ENCODE results near the gene GMDS. TPM values are rescaled to one million over a fixed set of nuclear protein-coding genes. Genes with fewer than 3 reads are reported as not detected.

Gene GMDS
- total and polyA plus RNA-seq, 2 experiments from 2014 or later = 30.1 to 36.5 TPM

DNA sequence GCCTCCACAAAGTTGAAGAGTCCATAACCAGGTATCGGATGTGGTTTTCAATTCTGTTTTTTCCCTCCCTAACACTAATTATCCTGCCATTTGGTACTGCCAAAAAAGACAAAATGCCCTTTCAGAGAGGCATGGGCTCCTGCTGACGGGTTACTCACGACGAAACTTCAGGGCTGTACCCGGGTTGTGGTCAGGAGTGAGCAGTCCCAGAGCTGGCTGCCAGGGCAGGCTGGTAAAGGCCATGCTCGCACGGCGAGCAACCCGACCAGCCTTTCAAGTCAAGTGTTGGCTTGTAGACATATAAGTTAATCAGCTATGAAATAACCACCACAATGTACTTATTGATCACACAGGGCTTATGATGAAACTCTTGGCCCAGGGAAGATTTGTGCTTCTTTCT lies 483.2 kb downstream of the GMDS start:
- Mint-ChIP-seq H3K4me3 (no peak overlapping the region), H3K27me3 (ENCODE audit: insufficient read depth, low read depth, poor library complexity) (no peaks in the 10 kb centered on the region), H3K27ac (no peak overlapping the region), H3K9me3 (no peaks in the 10 kb centered on the region), H3K36me3 (ENCODE audit: low read depth) (no peaks in the 10 kb centered on the region), H3K4me1 (peaks cover 7% of the 10 kb centered on the region; the same call in 2 of the 3 replicates)
- Histone ChIP-seq H3K4me1 (ENCODE audit: insufficient read depth) (no peaks in the 10 kb centered on the region), H2AFZ (no peak overlapping the region), H3F3A (replicated peaks; ENCODE audit: low read depth) (no peaks in the 10 kb centered on the region), H3K27me3 (ENCODE audit: insufficient read depth) (no peaks in the 10 kb centered on the region), H3K79me2 (replicated peaks; ENCODE audit: insufficient read depth) (no peaks in the 10 kb centered on the region), H3K4me2 (no peak overlapping the region), H3K27ac (ENCODE audit: low read depth) (no peak overlapping the region), H3K36me3 (ENCODE audit: insufficient read depth) (no peaks in the 10 kb centered on the region), H3K9me2 (ENCODE audit: insufficient read depth) (peaks cover 3% of the 10 kb centered on the region; the same call in 1 of the 2 replicates), H4K20me1 (replicated peaks; ENCODE audit: insufficient read depth) (no peaks in the 10 kb centered on the region), H3K4me3 (no peak overlapping the region)
- DNase-seq (ENCODE audit: low spot score) = no peak
- TF ChIP-seq, protein P1, sequence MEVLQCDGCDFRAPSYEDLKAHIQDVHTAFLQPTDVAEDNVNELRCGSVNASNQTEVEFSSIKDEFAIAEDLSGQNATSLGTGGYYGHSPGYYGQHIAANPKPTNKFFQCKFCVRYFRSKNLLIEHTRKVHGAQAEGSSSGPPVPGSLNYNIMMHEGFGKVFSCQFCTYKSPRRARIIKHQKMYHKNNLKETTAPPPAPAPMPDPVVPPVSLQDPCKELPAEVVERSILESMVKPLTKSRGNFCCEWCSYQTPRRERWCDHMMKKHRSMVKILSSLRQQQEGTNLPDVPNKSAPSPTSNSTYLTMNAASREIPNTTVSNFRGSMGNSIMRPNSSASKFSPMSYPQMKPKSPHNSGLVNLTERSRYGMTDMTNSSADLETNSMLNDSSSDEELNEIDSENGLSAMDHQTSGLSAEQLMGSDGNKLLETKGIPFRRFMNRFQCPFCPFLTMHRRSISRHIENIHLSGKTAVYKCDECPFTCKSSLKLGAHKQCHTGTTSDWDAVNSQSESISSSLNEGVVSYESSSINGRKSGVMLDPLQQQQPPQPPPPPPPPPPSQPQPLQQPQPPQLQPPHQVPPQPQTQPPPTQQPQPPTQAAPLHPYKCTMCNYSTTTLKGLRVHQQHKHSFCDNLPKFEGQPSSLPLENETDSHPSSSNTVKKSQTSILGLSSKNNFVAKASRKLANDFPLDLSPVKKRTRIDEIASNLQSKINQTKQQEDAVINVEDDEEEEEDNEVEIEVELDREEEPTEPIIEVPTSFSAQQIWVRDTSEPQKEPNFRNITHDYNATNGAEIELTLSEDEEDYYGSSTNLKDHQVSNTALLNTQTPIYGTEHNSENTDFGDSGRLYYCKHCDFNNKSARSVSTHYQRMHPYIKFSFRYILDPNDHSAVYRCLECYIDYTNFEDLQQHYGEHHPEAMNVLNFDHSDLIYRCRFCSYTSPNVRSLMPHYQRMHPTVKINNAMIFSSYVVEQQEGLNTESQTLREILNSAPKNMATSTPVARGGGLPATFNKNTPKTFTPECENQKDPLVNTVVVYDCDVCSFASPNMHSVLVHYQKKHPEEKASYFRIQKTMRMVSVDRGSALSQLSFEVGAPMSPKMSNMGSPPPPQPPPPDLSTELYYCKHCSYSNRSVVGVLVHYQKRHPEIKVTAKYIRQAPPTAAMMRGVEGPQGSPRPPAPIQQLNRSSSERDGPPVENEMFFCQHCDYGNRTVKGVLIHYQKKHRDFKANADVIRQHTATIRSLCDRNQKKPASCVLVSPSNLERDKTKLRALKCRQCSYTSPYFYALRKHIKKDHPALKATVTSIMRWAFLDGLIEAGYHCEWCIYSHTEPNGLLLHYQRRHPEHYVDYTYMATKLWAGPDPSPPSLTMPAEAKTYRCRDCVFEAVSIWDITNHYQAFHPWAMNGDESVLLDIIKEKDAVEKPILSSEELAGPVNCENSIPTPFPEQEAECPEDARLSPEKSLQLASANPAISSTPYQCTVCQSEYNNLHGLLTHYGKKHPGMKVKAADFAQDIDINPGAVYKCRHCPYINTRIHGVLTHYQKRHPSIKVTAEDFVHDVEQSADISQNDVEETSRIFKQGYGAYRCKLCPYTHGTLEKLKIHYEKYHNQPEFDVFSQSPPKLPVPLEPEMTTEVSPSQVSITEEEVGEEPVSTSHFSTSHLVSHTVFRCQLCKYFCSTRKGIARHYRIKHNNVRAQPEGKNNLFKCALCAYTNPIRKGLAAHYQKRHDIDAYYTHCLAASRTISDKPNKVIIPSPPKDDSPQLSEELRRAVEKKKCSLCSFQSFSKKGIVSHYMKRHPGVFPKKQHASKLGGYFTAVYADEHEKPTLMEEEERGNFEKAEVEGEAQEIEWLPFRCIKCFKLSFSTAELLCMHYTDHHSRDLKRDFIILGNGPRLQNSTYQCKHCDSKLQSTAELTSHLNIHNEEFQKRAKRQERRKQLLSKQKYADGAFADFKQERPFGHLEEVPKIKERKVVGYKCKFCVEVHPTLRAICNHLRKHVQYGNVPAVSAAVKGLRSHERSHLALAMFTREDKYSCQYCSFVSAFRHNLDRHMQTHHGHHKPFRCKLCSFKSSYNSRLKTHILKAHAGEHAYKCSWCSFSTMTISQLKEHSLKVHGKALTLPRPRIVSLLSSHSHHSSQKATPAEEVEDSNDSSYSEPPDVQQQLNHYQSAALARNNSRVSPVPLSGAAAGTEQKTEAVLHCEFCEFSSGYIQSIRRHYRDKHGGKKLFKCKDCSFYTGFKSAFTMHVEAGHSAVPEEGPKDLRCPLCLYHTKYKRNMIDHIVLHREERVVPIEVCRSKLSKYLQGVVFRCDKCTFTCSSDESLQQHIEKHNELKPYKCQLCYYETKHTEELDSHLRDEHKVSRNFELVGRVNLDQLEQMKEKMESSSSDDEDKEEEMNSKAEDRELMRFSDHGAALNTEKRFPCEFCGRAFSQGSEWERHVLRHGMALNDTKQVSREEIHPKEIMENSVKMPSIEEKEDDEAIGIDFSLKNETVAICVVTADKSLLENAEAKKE (CRISPR knock-in tag; IDR thresholded peaks at IDR 0.05) = no peak
- TF ChIP-seq POLR2AphosphoS5 (IDR thresholded peaks at IDR 0.05; ENCODE audit: low read depth) (no peak), ZNF114 (CRISPR knock-in tag; IDR thresholded peaks at IDR 0.05) (no peak), CREB1 (CRISPR knock-in tag; IDR thresholded peaks at IDR 0.05; ENCODE audit: low read depth) (no peak), EZH2phosphoT487 (IDR thresholded peaks at IDR 0.05; ENCODE audit: unreplicated experiment) (no peak)
- ATAC-seq = no peak

DNA sequence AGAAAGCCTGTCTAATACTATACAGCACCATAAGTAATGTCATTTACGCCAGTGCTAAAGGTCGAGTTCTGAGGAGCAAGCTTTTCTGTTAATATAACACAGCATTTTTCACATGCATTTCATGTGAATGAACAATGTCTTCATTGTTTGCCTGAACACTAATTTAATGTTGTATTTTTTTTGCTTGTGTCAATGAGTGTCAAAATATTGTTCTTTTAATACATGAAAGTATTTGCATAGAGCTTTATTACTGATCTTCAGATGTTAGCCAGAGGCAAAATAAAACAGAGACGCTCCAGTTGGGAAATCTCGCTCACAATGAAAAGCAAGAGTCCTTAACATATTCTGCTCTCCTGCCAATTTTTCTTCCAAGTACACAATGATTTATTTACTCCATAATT lies 483.9 kb downstream of the GMDS start:
- no peak overlapping the region for H2AFZ ChIP-seq
- peaks cover 3% of the 10 kb centered on the region; the same call in 1 of the 2 replicates for H3K9me2 ChIP-seq (ENCODE audit: insufficient read depth)
- Mint-ChIP-seq H3K27me3 (ENCODE audit: insufficient read depth, low read depth, poor library complexity) (no peaks in the 10 kb centered on the region), H3K27ac (no peak overlapping the region), H3K4me3 (no peak overlapping the region), H3K4me1 (peaks cover 7% of the 10 kb centered on the region; the same call in 2 of the 3 replicates), H3K9me3 (no peaks in the 10 kb centered on the region), H3K36me3 (ENCODE audit: low read depth) (no peaks in the 10 kb centered on the region)
- H3K27me3 ChIP-seq (ENCODE audit: insufficient read depth) = no peaks in the 10 kb centered on the region
- no peaks in the 10 kb centered on the region for H3F3A ChIP-seq (replicated peaks; ENCODE audit: low read depth)
- H3K4me1 ChIP-seq (ENCODE audit: insufficient read depth) = no peaks in the 10 kb centered on the region
- DNase-seq (ENCODE audit: low spot score) (no peak), ATAC-seq (no peak)
- no peak overlapping the region for H3K4me3 ChIP-seq
- H3K79me2 ChIP-seq (replicated peaks; ENCODE audit: insufficient read depth) = no peaks in the 10 kb centered on the region
- no peaks in the 10 kb centered on the region for H3K36me3 ChIP-seq (ENCODE audit: insufficient read depth)
- no peaks in the 10 kb centered on the region for H4K20me1 ChIP-seq (replicated peaks; ENCODE audit: insufficient read depth)
- no peak overlapping the region for H3K27ac ChIP-seq (ENCODE audit: low read depth)
- H3K4me2 ChIP-seq = no peak overlapping the region
- TF ChIP-seq STAT1 (IDR thresholded peaks at IDR 0.05; ENCODE audit: unreplicated experiment) (no peak), JUNB (IDR thresholded peaks at IDR 0.05; ENCODE audit: unreplicated experiment) (no peak), EZH2 (IDR thresholded peaks at IDR 0.05; ENCODE audit: low read depth, unreplicated experiment) (no peak)
